SU-DHL-6 (cell line): ENCODE measurements around the gene NPPA.

ENCODE experiments used
- H2AFZ ChIP-seq: fragments of 200-600 bp; sonication (generic); 2 replicates; pipeline ENCODE4 v1.6.1; 2014; ENCODE audit warnings: low read depth, mild to moderate bottlenecking, moderate library complexity, mixed read lengths, antibody characterized with exemption, low read length; ENCODE audit not compliant: severe bottlenecking
- H3F3A ChIP-seq: fragments of 200-600 bp; shearing (Covaris generic); 2 replicates; pipeline ENCODE4 v1.6.0; 2016; ENCODE audit warnings: antibody characterized with exemption, mild to moderate bottlenecking; ENCODE audit not compliant: insufficient read depth
- H3K27ac ChIP-seq: fragments of 200-600 bp; sonication (generic); 2 replicates; pipeline ENCODE4 v1.5.1; 2016; ENCODE audit warnings: low read depth, mild to moderate bottlenecking, low read length, moderate library complexity, mixed read lengths
- H3K27me3 ChIP-seq: fragments of 200-600 bp; sonication (generic), shearing (Covaris generic); 2 replicates; pipeline ENCODE4 v1.6.0; 2014; ENCODE audit warnings: mild to moderate bottlenecking, low read length
- H3K36me3 ChIP-seq: fragments of 200-600 bp; sonication (generic); 2 replicates; pipeline ENCODE4 v1.6.1; 2014; ENCODE audit warnings: mild to moderate bottlenecking, low read length, mixed read lengths
- H3K4me2 ChIP-seq: fragments of 300-600, 200-600 bp; shearing (Covaris generic), sonication (generic); 2 replicates; pipeline ENCODE4 v1.6.0; 2014; ENCODE audit warnings: low read length, low read depth, mild to moderate bottlenecking; ENCODE audit not compliant: poor library complexity, severe bottlenecking
- H3K4me3 ChIP-seq: fragments of 200-600 bp; sonication (generic); 2 replicates; pipeline ENCODE4 v1.5.1; 2014; ENCODE audit warnings: antibody characterized with exemption, low read length, mild to moderate bottlenecking, mixed read lengths; ENCODE audit not compliant: insufficient read depth, poor library complexity, severe bottlenecking
- H3K79me2 ChIP-seq: fragments of 200-600 bp; sonication (generic); 2 replicates; pipeline ENCODE4 v1.6.1; 2014; ENCODE audit warnings: mild to moderate bottlenecking, low read length, moderate library complexity; ENCODE audit not compliant: insufficient read depth
- H3K9ac ChIP-seq: fragments of 200-600 bp; sonication (generic); 2 replicates; pipeline ENCODE4 v1.7.0; 2014; ENCODE audit warnings: mild to moderate bottlenecking, low read length
- H3K9me2 ChIP-seq: fragments of 200-600 bp; sonication (generic); replicated peaks from 2 replicates; pipeline ENCODE4 v1.6.1; 2014; ENCODE audit warnings: low read length; ENCODE audit not compliant: insufficient read depth
- H3K9me3 ChIP-seq: fragments of 200-600 bp; sonication (generic); 2 replicates; pipeline ENCODE4 v1.6.1; 2014; ENCODE audit warnings: low read length, mixed read lengths; ENCODE audit not compliant: insufficient read depth
- H4K20me1 ChIP-seq: fragments of 200-600 bp; sonication (generic); 2 replicates; pipeline ENCODE4 v1.6.1; 2014; ENCODE audit warnings: low read depth, mild to moderate bottlenecking, antibody characterized with exemption, low read length, moderate library complexity, mixed read lengths
- EZH2phosphoT487 ChIP-seq: fragments of 200-600 bp; sonication (generic), shearing (Covaris generic); conservative IDR thresholded peaks from 2 replicates; pipeline ENCODE4 v1.6.1; 2018; ENCODE audit warnings: mild to moderate bottlenecking, antibody characterized with exemption, low read length, moderate library complexity, mixed read lengths
- TF ChIP-seq, protein P1 (sequence below): fragments of 200-600 bp; sonication (generic); IDR thresholded peaks from one replicate; pipeline ENCODE4 v1.5.1; 2017; ENCODE audit warnings: antibody characterized with exemption, mild to moderate bottlenecking, low read length, moderate library complexity; ENCODE audit not compliant: insufficient read depth, poor library complexity, severe bottlenecking

Gene NPPA

DNA sequence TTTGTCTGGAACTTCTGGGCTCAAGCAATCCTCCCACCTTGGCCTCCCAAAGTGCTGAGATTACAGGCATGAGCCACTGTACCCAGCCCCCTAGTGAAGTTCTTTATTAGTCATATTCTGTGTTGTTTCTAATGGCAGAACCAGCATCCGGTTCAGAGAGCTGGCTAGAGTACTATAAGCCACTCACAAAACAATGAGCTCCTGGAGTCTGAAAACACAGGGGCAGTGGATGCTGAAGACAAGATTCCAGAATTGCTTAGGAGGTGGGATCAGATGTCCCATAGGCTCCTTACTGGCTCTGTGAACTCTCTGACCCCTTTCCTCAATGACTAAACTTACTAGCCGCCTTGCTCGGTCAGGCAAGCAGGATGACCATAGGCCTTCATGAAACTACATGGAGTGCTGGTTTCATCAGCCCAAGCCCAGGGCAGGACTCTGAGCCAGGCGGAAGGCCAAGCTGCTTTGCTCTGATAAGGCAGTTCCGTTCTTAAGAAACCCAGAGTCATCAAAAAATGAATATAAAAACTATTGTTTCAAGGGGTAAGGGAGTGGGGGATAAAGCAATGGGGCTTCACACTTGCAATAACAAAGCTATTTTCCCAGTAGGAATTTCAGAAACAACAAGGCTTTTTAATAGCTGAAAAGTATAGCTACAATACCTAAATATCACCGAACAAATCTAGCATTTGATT is 49.9 kb downstream of the NPPA start:
- no peak overlapping the region for H3K4me2 ChIP-seq
- no peaks in the 10 kb centered on the region for H3K9me2 ChIP-seq
- H2AFZ ChIP-seq = no peak overlapping the region
- no peak overlapping the region for H3K4me3 ChIP-seq
- peaks cover 3% of the 10 kb centered on the region; the same call in 1 of the 2 replicates for H3K36me3 ChIP-seq
- no peak overlapping the region for H3K27ac ChIP-seq
- TF ChIP-seq, protein P1, sequence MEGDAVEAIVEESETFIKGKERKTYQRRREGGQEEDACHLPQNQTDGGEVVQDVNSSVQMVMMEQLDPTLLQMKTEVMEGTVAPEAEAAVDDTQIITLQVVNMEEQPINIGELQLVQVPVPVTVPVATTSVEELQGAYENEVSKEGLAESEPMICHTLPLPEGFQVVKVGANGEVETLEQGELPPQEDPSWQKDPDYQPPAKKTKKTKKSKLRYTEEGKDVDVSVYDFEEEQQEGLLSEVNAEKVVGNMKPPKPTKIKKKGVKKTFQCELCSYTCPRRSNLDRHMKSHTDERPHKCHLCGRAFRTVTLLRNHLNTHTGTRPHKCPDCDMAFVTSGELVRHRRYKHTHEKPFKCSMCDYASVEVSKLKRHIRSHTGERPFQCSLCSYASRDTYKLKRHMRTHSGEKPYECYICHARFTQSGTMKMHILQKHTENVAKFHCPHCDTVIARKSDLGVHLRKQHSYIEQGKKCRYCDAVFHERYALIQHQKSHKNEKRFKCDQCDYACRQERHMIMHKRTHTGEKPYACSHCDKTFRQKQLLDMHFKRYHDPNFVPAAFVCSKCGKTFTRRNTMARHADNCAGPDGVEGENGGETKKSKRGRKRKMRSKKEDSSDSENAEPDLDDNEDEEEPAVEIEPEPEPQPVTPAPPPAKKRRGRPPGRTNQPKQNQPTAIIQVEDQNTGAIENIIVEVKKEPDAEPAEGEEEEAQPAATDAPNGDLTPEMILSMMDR = no peak
- no peak for TF ChIP-seq EZH2phosphoT487
- H4K20me1 ChIP-seq = no peaks in the 10 kb centered on the region
- H3K9me3 ChIP-seq = no peaks in the 10 kb centered on the region
- no peak overlapping the region for H3K9ac ChIP-seq
- no peaks in the 10 kb centered on the region for H3F3A ChIP-seq
- H3K27me3 ChIP-seq = no peaks in the 10 kb centered on the region
- H3K79me2 ChIP-seq = no peaks in the 10 kb centered on the region

DNA sequence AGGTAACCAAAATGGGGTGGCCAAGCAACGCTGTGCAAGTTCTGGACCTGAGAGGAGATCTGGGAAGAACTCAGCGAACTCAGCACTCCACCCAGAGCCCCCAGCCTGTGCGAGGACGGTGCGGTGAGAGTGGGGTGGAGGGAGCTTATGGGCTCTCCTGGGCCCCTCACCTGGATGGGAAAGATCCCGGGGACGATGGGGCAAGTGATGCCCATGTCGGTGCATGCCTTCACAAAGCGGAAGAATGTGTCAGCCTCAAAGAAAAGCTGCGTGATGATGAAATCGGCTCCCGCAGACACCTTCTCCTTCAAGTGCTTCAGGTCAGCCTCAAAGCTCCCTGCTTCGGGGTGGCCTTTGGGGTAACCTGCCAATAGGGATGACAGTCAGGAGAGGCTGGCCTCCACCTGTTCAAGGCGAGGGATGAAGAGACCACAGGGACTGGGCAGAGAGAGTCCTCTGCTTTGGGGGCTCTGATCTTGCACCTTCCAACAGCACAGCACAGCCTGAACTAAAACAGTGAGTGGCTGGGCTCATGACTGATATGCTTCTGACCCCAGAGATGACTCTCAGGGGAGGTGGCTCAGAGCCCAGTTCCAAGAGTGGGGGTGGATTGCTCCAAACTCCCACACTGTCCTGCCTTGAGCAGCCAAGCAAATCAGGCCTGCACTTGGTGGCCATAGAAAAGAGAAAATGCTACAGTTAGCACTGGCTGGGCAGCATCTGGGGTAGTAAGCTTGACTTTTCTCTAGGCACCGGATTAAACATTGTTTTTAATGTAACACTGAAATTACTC is 51.4 kb downstream of the NPPA start:
- no peak overlapping the region for H3K27ac ChIP-seq
- H3K9me2 ChIP-seq = no peaks in the 10 kb centered on the region
- no peak overlapping the region for H2AFZ ChIP-seq
- no peak overlapping the region for H3K9ac ChIP-seq
- H4K20me1 ChIP-seq = no peaks in the 10 kb centered on the region
- TF ChIP-seq EZH2phosphoT487 = no peak
- TF ChIP-seq, protein P1 = no peak
- H3K4me2 ChIP-seq = no peak overlapping the region
- no peaks in the 10 kb centered on the region for H3K27me3 ChIP-seq
- no peaks in the 10 kb centered on the region for H3F3A ChIP-seq
- H3K4me3 ChIP-seq = no peak overlapping the region
- no peaks in the 10 kb centered on the region for H3K79me2 ChIP-seq
- H3K9me3 ChIP-seq = no peaks in the 10 kb centered on the region
- H3K36me3 ChIP-seq = peaks cover 3% of the 10 kb centered on the region; the same call in 1 of the 2 replicates
